ENCODE results near the gene TCL1B. TPM values are rescaled to one million over a fixed set of nuclear protein-coding genes. Genes with fewer than 3 reads are reported as not detected.

TCL1B gene
- total RNA-seq, 2 experiments from 2014 or later: not detected

DNA sequence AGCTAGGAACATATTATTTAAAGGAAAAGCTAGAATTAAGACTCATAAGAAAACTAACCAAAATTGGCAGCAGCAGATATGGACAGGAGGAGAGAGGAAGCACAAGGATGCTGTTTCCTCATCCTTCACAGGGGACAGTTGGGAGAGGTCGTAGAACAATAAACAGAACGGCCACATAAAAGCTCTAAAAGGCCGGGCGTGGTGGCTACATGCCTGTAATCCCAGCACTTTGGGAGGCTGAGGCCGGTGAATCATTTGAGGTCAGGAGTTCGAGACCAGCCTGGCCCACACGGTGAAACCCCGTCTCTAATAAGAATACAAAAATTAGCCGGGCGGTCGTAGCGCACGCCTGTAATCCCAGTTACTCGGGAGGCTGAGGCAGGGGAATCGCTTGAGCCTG, 10.5 kb downstream of the TCL1B start:
- no peaks in the 10 kb centered on the region for H3K9me3 Mint-ChIP-seq
- no peak overlapping the region for H3K27ac Mint-ChIP-seq
- no peak overlapping the region for H3K4me3 Mint-ChIP-seq
- peaks cover 10% of the 10 kb centered on the region for H3K27me3 Mint-ChIP-seq (ENCODE audit: low read depth)
- peaks cover 7% of the 10 kb centered on the region for H3K4me1 Mint-ChIP-seq (ENCODE audit: low read depth)
- intact Hi-C loops (cut with micrococcal nuclease): no loop called here
- CTCF ChIA-PET: interaction anchor here (0.6 to 1.3 kb wide), 2 partner anchors 90 to 132 kb away, joined by 3 to 4 read pairs; no protein-coding TSS in a partner anchor
- no peak for DNase-seq
- H3K36me3 Mint-ChIP-seq (ENCODE audit: low read depth): no peaks in the 10 kb centered on the region

DNA sequence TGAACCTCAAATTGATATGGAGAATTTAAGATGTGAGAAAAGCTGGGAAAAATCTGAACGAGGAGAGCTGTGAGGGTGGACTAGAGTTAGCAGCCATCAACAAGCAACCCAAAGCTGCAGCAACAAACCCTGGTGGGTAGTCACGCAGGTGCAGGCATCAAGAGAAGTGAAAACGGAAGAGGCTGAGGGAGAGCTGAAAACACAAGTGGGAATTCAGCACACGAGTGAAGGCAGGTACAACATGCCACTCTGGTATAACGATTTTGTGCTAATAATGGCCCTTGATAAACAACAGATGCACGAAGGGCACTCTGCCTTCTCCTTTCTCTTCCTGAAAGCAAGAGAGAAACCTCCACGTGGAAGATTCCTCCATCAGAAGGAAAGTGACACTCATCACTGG, 11.5 kb downstream of the TCL1B start:
- Mint-ChIP-seq H3K4me1 (ENCODE audit: low read depth) (peaks cover 7% of the 10 kb centered on the region), H3K27ac (no peak overlapping the region), H3K9me3 (no peaks in the 10 kb centered on the region), H3K36me3 (ENCODE audit: low read depth) (no peaks in the 10 kb centered on the region), H3K4me3 (no peak overlapping the region), H3K27me3 (ENCODE audit: low read depth) (peaks cover 15% of the 10 kb centered on the region)
- DNase-seq: no peak
- CTCF ChIA-PET: interaction anchor here (1.3 kb wide), 1 partner anchor 91 kb away, joined by 3 read pairs; no protein-coding TSS in a partner anchor
- intact Hi-C loops (cut with micrococcal nuclease): no loop called here

DNA sequence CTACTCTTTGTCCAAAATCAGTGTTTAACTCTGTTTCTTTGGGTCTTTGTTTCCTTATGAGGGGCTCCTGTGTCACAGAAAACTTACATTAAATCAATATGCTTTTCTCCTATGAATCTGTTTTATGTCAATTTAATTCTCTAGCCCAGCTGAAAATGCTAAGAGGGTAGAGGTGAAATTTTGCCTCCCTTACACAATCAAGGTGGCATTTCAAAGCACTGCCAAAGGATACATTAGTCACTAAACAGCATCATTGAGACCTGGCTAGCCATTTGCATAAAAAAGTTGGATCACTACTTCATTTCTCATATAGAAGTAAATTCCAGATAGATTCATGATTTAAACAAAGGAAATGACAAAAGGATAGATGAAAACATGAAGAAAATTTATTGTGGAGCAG, 12.1 kb downstream of the TCL1B start:
- Mint-ChIP-seq H3K27ac (peak overlapping the region; percentile 2), H3K4me1 (ENCODE audit: low read depth) (peaks cover 7% of the 10 kb centered on the region), H3K4me3 (no peak overlapping the region), H3K9me3 (no peaks in the 10 kb centered on the region), H3K36me3 (ENCODE audit: low read depth) (no peaks in the 10 kb centered on the region), H3K27me3 (ENCODE audit: low read depth) (peaks cover 14% of the 10 kb centered on the region)
- no peak for DNase-seq
- CTCF ChIA-PET: no interaction called here
- intact Hi-C loops (cut with micrococcal nuclease): no loop called here

DNA sequence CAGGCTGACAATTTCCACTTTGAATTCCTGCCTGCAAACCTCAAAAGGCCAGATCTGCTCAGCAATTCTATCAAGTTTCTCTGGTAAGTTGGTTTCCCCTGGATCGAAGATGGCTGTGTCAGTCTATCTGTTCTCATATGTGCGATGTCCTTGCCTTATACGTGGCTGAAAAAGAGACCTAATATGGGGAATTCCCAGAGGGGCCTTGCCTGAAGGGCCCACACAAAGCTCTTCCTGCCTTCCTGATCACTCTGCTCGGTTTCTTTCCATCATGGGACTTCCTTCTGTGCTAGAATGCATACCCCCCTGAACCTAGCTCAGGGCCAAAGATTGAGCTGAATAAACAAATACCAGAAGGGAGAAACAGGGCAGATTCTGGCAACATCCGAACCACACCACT, 13.2 kb downstream of the TCL1B start:
- CTCF ChIA-PET: interaction anchor here (1.4 kb wide), 1 partner anchor 74 kb away, joined by 4 read pairs; no protein-coding TSS in a partner anchor
- DNase-seq: no peak
- Mint-ChIP-seq H3K9me3 (no peaks in the 10 kb centered on the region), H3K27ac (no peak overlapping the region), H3K27me3 (ENCODE audit: low read depth) (peaks cover 20% of the 10 kb centered on the region), H3K36me3 (ENCODE audit: low read depth) (no peaks in the 10 kb centered on the region), H3K4me1 (ENCODE audit: low read depth) (peaks cover 7% of the 10 kb centered on the region), H3K4me3 (no peak overlapping the region)
- intact Hi-C loops (cut with micrococcal nuclease): no loop called here

DNA sequence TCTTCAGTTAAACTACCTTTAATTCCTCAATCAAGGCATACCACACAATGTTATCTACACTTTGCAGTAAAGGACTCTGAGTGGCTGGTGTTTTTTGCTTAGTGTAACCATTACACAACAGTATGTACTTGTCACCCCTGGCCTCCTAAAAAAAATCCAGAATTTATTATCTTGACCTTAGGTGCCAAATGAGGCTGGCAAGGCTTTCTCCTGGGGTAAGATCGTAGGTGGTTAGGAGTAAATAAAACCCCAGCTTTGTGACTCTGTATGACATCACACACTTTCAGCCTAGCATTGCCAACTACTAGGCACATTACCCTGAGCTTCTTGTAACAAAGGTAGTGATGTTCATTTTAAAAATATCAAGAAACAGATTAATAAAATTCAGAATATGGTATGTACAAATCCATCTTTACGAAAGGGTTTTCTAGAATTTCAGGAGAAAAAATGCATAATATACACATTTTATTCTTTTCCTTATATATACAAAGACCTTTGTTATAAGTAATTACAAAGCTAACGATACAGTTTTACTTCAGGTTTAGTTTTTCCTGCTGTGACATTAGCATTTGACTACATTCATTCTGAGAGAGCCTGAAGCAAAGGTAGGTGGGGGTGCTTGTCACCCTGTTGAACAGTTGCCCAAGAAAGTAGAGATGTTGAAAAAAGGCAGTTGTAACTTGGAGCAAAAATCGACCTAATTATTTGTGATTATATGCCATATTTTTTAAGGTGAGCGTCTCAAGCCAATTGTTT, 14.2 kb downstream of the TCL1B start:
- Mint-ChIP-seq H3K9me3 (no peaks in the 10 kb centered on the region), H3K4me1 (ENCODE audit: low read depth) (peaks cover 7% of the 10 kb centered on the region), H3K36me3 (ENCODE audit: low read depth) (no peaks in the 10 kb centered on the region), H3K27me3 (ENCODE audit: low read depth) (peaks cover 24% of the 10 kb centered on the region), H3K4me3 (no peak overlapping the region), H3K27ac (no peak overlapping the region)
- intact Hi-C loops (cut with micrococcal nuclease): no loop called here
- CTCF ChIA-PET: interaction anchor here (1.4 kb wide), 1 partner anchor 73 kb away, joined by 4 read pairs; no protein-coding TSS in a partner anchor
- no peak for DNase-seq

DNA sequence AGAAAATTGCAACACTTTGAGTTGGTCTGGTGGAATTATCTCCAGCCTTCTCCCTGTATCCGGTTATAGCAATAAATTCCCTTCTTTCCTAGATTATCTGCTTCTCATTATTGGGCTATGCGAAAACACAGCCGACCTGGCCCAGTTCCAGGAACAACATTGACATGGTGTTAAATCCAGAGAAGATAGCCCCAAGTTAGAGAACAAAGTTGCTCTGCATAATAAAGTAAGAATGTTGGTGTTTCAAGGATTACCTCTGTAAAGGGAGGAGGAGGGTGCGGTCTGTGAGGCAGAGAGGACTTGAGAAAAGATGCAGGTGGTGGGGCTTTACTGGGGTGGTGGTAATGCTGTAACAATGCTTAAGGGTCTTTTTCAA, 15.6 kb downstream of the TCL1B start:
- CTCF ChIA-PET: no interaction called here
- Mint-ChIP-seq H3K36me3 (ENCODE audit: low read depth) (no peaks in the 10 kb centered on the region), H3K4me1 (ENCODE audit: low read depth) (peaks cover 7% of the 10 kb centered on the region), H3K27ac (no peak overlapping the region), H3K4me3 (no peak overlapping the region), H3K27me3 (ENCODE audit: low read depth) (peaks cover 26% of the 10 kb centered on the region), H3K9me3 (no peaks in the 10 kb centered on the region)
- intact Hi-C loops (cut with micrococcal nuclease): no loop called here
- DNase-seq: no peak

DNA sequence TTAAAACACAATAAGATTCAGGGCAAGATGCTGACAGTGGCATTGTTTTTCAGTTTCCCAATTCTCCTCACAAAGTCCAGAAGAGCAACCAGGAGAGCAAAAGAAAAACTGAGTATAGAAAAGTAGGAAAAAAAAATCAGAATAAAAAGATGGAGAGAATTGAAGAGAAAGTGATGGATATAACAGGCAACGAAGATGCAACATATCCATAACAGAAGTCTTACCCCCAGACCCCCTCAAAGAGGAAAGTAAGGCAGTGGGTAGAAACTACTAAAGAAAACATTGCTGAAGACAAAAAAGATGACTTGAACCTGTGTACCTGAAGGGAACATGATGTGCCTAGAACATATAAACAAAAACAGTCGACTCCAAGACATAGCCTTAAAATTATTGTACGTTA, 17.1 kb downstream of the TCL1B start:
- H3K4me1 Mint-ChIP-seq (ENCODE audit: low read depth): peaks cover 7% of the 10 kb centered on the region
- no peak for DNase-seq
- no peaks in the 10 kb centered on the region for H3K36me3 Mint-ChIP-seq (ENCODE audit: low read depth)
- intact Hi-C loops (cut with micrococcal nuclease): no loop called here
- no peak overlapping the region for H3K27ac Mint-ChIP-seq
- H3K9me3 Mint-ChIP-seq: no peaks in the 10 kb centered on the region
- H3K27me3 Mint-ChIP-seq (ENCODE audit: low read depth): peaks cover 25% of the 10 kb centered on the region
- CTCF ChIA-PET: interaction anchor here (1.1 kb wide), 1 partner anchor 71 kb away, joined by 4 read pairs; no protein-coding TSS in a partner anchor
- H3K4me3 Mint-ChIP-seq: no peak overlapping the region

DNA sequence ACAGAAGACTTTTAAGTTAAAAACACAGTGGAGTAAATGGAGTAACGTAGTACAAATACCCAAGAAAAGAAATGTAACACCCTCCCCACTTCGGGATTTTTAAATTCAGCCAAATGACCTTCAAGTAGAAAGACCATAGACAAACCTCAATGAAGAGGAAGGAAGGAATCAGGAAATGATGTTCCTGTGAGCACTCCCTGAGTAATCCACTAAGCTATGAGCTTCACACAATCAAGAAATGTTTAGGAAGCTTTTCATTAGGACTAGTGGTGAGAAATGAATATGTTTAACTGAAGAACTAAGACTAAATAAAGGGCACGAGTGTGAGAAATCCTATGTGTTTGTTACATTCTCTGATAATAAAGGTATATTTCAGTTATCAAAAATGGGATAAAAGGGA, 17.6 kb downstream of the TCL1B start:
- Mint-ChIP-seq H3K36me3 (ENCODE audit: low read depth) (no peaks in the 10 kb centered on the region), H3K9me3 (no peaks in the 10 kb centered on the region), H3K4me1 (ENCODE audit: low read depth) (peaks cover 7% of the 10 kb centered on the region), H3K27ac (no peak overlapping the region), H3K27me3 (ENCODE audit: low read depth) (peaks cover 23% of the 10 kb centered on the region), H3K4me3 (no peak overlapping the region)
- CTCF ChIA-PET: no interaction called here
- intact Hi-C loops (cut with micrococcal nuclease): no loop called here
- DNase-seq: no peak

DNA sequence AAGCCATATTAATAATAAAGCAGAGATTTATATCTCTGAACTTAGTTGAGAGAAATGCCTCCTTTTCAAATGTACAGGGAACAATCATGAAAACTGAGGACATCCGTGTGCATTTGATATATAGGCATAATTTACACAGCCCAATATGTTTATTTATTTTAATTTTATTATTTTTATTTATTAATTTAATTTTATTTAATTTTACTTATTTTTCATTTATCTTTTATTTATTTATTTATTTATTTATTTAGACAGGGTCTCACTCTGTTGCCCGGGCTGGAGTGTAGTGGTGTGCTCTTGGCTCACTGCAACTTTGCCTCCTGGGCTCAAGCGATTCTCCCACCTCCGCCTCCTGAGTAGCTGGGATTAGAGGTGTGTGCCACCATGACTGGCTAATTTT, 19.3 kb downstream of the TCL1B start:
- CTCF ChIA-PET: interaction anchor here (1.2 kb wide), 1 partner anchor 21 kb away, joined by 3 read pairs; no protein-coding TSS in a partner anchor
- Mint-ChIP-seq H3K27ac (no peak overlapping the region), H3K36me3 (ENCODE audit: low read depth) (no peaks in the 10 kb centered on the region), H3K4me1 (ENCODE audit: low read depth) (no peaks in the 10 kb centered on the region), H3K27me3 (ENCODE audit: low read depth) (peaks cover 23% of the 10 kb centered on the region), H3K9me3 (no peaks in the 10 kb centered on the region), H3K4me3 (no peak overlapping the region)
- intact Hi-C loops (cut with micrococcal nuclease): no loop called here
- no peak for DNase-seq

DNA sequence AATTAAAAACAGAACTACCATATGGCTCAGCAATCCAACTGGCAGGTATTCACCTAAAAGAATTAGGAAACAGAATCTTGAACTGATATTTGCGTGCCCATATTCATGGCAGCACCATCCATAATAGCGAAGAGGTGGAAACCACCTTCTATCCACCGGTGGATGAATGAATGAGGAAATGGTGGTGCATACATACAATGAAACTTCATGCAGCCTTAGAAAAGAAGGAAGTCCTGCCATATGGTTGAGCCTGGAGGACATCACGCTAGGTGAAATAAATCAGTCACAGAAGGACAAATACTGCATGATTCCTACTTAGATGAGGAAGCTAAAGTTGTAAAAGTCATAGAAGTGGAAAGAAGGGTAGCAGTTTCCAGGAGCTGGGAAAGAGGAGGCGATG, 21.1 kb downstream of the TCL1B start:
- H3K27me3 Mint-ChIP-seq (ENCODE audit: low read depth): peaks cover 21% of the 10 kb centered on the region
- CTCF ChIA-PET: interaction anchor here (0.7 kb wide), 1 partner anchor 147 kb away, joined by 3 read pairs; no protein-coding TSS in a partner anchor
- H3K9me3 Mint-ChIP-seq: no peaks in the 10 kb centered on the region
- no peak overlapping the region for H3K27ac Mint-ChIP-seq
- H3K36me3 Mint-ChIP-seq (ENCODE audit: low read depth): no peaks in the 10 kb centered on the region
- H3K4me1 Mint-ChIP-seq (ENCODE audit: low read depth): no peaks in the 10 kb centered on the region
- DNase-seq: no peak
- H3K4me3 Mint-ChIP-seq: no peak overlapping the region
- intact Hi-C loops (cut with micrococcal nuclease): no loop called here

DNA sequence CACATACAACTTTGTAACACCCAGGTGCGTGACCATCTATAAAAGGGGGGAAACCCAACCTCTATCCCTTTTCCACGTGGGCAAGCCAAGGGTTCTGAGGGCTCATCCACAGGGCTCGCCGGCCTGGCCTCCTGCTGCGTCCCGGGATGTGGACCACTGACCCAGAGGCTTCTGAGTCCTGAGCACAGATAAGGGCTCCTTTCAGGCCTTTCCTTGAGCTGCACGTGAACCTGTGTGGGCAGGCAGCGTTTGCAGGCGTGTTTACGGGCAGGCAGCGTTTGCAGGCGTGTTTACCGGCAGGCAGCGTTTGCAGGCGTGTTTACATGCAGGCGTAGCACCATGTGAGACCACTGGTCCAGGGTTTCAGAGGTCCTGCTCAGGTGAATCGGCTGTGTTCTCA, 23.9 kb downstream of the TCL1B start:
- H3K27me3 Mint-ChIP-seq (ENCODE audit: low read depth): peaks cover 23% of the 10 kb centered on the region

DNA sequence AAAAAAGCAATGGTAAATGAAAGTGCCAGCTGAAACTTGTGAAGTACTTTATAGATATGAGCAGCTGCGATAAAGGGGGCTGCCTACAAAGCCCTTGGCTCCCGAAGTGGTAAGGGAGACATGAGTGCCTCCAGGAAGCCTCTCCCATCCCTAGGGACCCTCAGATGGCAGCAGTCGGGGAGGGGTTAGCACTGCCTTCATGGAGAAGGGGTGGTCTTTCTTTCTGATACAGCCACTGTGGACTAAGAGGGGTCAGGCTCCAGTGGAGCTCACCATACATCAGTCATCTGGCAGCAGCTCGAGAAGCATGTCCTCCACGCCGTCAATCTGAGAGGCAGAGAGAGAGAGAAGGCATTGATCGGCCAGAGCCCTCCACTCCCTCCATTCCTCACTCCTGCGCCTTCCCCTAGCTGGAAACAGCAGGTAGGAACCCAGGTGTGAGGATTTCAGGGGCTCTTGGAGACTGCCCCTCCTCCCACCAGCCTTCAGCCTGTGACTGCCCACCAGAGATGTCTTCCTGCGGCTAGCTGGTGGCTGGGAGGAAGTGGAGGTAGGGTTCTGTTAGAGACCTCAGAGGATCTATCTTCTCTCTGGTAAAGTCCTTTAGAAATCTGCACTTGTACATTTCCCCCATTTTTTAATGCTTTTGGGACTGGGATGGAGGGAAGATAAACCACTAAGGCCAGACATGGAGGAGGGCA, 25.4 kb downstream of the TCL1B start:
- CTCF ChIA-PET: interaction anchor here (0.9 kb wide), 1 partner anchor 150 kb away, joined by 5 read pairs; no protein-coding TSS in a partner anchor

More for the DNA sequence above, 23.9 kb downstream of the TCL1B start:
- intact Hi-C loops (cut with micrococcal nuclease): no loop called here
- H3K36me3 Mint-ChIP-seq (ENCODE audit: low read depth): no peaks in the 10 kb centered on the region
- H3K9me3 Mint-ChIP-seq: no peaks in the 10 kb centered on the region
- H3K27ac Mint-ChIP-seq: no peak overlapping the region
- DNase-seq: no peak
- no peaks in the 10 kb centered on the region for H3K4me1 Mint-ChIP-seq (ENCODE audit: low read depth)
- CTCF ChIA-PET: no interaction called here
- no peak overlapping the region for H3K4me3 Mint-ChIP-seq

More for the DNA sequence above, 25.4 kb downstream of the TCL1B start:
- Mint-ChIP-seq H3K4me1 (ENCODE audit: low read depth) (no peaks in the 10 kb centered on the region), H3K27me3 (ENCODE audit: low read depth) (peaks cover 22% of the 10 kb centered on the region), H3K4me3 (no peak overlapping the region), H3K9me3 (no peaks in the 10 kb centered on the region), H3K36me3 (ENCODE audit: low read depth) (no peaks in the 10 kb centered on the region), H3K27ac (no peak overlapping the region)
- no peak for DNase-seq
- intact Hi-C loops (cut with micrococcal nuclease): no loop called here

All from activated naive CD4-positive, alpha-beta T cell treated with anti-CD3 and anti-CD28 coated beads for 36 hours (primary cell).